HL-60 (cell line): ENCODE measurements around the gene ZNF385D.

Source experiments
- GABPA ChIP-seq: IDR thresholded peaks from 2 replicates; pipeline ENCODE4 v1.6.1; 2012; ENCODE audit warnings: low read depth
- POLR2AphosphoS5 ChIP-seq: IDR thresholded peaks from 2 replicates; pipeline ENCODE4 v1.6.1; 2012; ENCODE audit warnings: low read depth
- TF ChIP-seq, protein P1 (sequence below): IDR thresholded peaks from one replicate; pipeline ENCODE4 v1.5.1; 2011; ENCODE audit warnings: low read length, control low read depth, inconsistent platforms; ENCODE audit not compliant: insufficient read depth

GRCh38 chr3:21755896-21756295, 4.9 kb upstream of the ZNF385D start:
- TF ChIP-seq, protein P1, sequence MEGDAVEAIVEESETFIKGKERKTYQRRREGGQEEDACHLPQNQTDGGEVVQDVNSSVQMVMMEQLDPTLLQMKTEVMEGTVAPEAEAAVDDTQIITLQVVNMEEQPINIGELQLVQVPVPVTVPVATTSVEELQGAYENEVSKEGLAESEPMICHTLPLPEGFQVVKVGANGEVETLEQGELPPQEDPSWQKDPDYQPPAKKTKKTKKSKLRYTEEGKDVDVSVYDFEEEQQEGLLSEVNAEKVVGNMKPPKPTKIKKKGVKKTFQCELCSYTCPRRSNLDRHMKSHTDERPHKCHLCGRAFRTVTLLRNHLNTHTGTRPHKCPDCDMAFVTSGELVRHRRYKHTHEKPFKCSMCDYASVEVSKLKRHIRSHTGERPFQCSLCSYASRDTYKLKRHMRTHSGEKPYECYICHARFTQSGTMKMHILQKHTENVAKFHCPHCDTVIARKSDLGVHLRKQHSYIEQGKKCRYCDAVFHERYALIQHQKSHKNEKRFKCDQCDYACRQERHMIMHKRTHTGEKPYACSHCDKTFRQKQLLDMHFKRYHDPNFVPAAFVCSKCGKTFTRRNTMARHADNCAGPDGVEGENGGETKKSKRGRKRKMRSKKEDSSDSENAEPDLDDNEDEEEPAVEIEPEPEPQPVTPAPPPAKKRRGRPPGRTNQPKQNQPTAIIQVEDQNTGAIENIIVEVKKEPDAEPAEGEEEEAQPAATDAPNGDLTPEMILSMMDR = no peak
- TF ChIP-seq POLR2AphosphoS5 (no peak), GABPA (no peak)
